Glomerular endothelial cell (primary cell): ENCODE data around the gene CACNA1E. TPM values are rescaled to one million over a fixed set of nuclear protein-coding genes. Genes with fewer than 3 reads are reported as not detected.

Experiments used
- DNase-seq: peaks from one replicate; pipeline ENCODE4 v3.0.0-alpha.2; 2011; ENCODE audit warnings: low read depth, low spot score; ENCODE audit errors: extremely low read depth
- total RNA-seq: library from RNA; depleted of rRNA; stranded (reverse); fragments of >200 nt; gene quantifications from 2 replicates; pipeline ENCODE4 v1.2.3, GENCODE V29; 2015

Gene CACNA1E
- total RNA-seq, 1 donor from 2014 or later: not detected

DNA sequence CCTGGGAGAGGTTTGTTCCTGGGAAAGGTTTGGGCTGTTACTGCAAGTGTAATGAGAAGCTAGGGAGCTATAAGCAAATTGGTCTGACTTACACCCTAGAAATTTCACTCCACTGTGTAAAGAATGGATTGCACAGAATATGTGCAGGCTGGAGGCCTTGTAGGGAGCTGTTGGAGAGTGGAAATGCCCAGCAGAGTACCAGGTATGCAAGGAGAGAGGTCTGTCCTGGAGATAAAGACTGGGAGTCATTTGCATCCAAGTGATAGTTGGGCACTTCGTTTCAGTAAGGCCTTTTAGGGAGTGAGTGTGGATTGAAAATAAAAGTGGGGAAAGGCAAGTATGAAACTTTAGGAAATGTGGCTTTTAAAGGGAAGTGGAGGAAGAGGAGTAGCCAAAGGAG is 75.8 kb downstream of the CACNA1E start:
- DNase-seq: no peak

DNA sequence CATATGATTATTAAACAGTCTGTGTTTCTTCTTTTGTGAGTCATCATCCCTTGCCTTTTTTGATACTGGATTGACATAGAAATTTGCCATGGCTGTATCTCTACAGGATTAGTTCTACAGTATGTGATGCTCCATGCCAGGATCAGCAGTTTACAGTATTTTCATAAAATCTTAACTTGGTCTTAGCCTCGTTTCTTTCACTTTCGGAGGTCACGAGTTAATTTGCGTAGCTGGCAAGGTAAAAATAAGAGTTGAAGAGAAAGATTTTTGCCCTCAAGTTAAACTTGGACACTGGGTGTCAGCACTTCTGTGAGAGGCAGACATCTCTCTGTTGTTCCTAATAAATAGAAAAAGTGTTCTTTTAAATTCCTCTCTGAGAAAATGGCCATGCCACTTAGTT is 79.1 kb downstream of the CACNA1E start:
- DNase-seq: no peak

DNA sequence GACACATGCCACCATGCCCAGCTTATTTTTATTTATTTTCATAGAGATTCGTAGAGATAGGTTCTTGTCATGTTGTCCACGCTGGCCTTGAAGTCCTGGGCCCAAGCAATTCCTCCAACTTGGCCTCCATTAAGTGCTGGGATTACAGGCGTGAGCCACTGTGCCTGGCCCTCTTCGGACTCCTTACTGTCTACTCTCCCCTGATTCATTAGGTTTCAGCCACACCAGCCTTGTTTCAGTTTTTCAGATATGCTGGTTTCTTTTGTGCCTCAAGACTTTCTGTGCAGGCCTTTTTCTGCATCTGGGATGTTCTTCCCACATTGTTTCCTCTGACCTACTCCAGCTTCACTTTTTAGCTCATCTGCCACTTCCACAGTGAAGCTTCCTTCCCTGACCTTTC is 85.4 kb downstream of the CACNA1E start:
- DNase-seq: no peak

DNA sequence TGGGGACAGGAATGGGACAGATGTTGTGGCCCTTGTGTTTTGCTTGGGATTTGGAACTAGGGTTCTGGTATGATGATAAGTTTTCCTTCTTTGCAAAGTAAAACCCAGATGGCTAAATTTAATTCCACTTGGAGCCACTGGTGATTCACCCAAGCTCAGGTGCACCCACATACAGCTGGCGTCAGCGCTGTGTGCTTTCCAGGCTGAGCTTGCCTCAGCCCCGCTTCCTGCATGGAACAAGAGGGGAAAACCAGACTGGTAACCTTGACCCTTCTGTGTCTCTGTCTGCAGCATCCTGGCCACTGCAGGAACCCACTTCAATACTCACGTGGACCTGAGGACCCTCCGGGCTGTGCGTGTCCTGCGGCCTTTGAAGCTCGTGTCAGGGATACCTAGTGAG is 94.2 kb downstream of the CACNA1E start:
- no peak for DNase-seq

DNA sequence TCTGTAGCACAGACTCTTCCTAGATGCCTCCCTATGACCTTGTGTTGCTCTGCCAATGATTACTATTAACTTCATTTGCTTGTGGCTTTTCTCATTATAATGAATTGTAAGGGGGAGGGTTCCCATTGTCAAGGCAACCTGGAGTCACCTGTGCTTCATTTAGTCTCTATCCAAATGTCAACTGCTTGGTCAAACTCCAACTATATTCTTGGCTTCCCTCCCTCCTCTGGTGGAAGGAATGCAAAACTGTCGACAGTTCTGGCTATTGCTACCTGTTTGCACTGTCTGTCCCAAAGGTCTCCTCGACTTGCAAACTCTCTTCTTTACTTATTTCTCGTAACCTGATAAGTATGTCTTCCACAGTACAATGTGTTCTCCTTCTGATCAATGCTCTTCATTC is 100.3 kb downstream of the CACNA1E start:
- no peak for DNase-seq

DNA sequence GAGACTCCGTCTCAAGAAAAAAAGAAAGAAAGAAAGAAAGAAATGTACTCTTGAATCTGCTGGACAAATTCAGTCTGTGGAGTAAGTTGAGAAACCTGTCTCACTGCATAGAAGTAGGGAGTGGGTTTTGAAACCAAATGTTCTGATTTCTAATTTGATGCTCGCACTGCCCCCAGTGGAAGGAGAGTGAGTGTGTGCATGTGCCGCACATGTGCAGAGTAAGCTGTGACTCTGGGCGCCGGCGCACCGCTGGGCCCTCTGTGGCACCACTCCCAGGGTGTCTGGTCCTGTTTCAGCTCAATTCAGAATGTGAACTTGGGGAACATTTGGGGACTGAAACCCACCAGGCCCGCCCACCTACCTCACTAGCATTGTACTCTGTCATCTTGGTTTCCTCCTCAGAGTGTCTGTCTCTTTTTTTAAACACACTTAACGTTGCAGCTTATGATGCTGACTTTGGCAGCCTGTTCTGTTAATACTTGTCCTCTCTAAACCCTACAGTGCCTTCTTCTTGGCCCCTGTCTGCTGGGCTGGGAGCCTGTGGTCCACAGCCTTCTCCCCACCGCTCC is 104.6 kb downstream of the CACNA1E start:
- DNase-seq: no peak

DNA sequence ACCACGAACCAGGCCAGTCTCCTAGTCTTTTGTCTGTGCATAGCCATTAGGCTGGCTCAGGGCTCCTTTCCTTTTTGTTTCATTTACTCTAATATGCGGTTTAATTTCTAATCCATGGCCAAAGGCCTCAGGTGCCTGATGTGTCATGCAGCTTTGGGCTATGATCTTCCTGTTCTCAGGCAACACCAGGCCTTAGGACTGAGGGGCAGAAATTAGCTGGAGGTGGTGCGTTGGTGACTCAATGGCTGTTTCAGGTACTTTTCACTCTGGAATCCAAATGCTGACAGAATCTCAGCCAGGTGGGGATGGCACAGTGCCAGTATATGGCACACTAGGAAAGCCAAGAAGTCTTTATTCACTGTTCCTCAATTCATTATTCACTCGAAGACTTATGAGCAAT is 105.3 kb downstream of the CACNA1E start:
- DNase-seq: no peak

DNA sequence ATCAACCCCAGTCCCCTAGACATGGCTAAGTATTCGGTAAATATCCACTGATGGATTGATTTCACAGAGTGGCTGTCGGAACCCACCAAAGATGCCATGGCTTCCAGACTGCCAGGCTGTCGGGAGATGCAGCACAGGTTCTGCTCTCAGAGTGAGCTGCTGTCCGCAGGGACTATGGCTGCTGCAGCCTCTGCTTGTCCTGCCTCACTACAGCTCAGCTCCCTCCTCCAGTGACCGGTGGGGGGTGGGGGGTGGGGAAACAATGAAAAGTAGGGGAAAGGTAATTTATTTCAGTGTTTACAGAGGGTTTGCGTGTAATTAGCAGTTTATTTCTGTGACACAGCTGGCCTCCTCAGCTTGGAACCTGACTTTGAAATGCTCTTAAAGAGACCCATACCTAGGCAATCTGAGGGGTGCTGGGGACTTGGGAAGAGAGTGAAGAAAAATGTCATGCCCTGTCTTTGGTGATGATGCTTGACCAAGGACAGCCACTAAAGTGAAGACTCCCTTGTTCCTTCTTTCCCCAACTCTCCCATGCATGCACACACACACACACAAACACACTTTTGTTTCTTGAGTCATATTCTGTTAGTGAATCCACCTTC is 109.0 kb downstream of the CACNA1E start:
- DNase-seq: no peak

DNA sequence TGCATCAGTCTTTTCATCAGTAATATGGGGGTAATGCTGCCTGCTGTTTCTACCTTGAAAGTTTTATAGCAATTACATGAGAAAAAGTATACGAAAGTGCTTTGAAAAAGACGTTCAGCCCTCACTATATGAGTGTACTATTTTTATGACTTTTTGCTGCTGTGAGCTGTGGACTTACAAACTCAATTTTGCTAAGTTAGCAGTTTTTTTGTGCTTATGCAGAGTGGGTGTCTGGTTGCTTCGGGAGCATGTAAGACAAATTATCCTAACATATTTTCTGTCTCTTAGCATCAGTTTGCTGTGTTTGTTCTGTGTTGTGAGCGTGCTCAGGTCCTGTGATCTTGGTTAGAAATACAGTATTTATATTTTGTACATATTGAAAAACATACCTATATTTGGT is 109.7 kb downstream of the CACNA1E start:
- no peak for DNase-seq

DNA sequence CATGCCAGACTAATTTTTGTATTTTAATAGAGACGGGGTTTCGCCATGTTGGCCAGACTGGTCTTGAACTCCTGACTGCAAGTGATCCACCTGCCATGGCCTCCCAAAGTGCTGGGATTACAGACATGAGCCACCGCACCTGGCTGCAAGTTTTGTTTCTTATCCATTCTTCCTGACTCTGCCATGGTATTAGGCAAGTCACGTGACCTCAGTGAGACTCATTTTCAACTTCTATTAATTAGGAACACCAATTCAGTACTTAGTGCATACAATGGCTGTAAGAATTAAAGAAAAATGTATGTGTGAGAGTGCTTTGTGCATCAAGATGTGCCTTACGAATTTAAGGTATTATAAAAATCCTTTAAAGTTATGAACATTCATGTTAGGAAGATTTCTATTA is 111.2 kb downstream of the CACNA1E start:
- no peak for DNase-seq

DNA sequence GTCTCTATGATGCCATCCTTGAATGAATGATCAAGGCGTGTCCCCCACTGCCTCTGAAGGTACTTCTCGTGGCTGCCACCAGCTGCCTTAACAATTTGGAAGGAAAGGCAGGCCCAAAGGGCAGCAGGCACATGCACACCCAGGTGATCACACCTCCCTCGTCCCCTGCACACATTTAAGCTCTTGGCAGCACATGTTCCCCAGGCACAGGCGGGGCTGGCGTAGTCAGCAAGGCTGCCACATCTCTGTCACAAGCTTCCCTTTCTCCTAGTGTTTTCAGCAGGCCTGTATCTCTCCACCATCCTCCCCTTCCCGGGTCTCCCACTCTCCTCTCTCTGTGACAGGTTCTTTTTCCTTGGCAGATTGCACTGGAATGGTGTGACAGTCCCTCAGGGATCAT is 111.9 kb downstream of the CACNA1E start:
- DNase-seq: no peak

DNA sequence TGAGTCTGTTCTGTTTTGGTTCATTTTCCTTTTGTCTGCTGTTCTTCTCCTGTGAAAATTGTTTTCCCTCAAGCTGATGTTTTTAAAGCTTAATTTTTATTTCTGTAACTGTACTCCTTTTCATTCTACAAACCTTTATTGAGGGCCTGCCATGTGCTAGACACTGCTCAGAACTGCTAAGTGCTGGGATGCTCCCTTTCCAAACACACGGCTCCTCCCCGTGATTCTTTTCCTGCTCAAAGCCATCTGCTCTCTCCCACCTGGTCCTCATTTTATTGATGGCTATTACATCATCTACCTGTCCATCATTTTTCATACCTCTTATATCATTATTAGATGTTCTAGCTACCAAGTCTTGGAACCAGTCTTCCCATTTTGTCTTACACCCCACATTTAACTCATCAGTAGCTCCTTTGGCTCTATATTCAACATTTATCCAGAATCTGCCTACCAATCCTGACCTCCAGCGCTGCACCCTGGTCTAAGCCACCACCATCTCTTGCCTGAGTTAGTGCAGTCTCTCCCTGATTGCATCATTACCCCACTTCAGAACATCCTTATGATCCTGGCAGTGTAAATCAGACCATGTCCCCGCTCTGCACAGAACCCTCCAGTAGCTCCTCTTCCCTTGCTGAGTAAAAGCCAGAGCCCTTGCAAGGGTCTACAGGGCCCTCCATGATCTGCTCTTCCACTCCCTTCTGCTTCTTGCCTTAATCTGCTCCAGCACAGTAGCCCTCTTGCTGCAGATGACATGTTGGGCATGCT is 118.1 kb downstream of the CACNA1E start:
- DNase-seq: no peak

DNA sequence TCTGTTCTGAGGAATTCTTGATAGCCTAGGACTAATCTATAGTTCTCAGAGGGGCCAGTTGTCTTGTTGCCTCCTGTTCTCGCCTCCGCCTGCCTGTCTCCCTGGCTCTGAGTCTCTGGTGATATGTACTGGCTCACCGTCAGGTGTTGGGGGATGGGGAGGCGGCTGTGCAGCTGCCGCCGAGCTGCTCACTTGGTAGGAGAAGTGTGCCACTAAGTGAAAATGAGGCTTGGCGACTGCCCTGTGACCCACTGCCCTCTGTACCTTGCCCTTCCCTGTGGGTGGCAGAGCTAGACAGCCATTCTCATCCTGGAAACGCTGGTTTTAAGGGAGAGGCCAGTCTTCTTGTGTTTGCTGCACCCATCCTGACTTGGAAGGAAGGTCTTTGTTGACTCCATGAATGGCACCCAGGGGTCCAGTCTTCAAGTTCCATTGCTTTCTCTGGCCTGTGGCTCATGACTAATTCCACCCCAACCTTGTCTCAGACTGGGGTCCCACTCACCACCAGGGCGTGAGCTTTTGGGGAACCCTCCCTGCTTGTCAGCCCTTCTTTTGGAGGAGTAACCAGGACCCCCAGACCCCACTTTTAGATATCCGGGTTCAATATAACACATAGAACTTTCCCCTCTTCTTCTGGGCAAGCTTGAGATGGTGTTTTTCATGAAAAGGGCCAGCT is 120.6 kb downstream of the CACNA1E start:
- no peak for DNase-seq

DNA sequence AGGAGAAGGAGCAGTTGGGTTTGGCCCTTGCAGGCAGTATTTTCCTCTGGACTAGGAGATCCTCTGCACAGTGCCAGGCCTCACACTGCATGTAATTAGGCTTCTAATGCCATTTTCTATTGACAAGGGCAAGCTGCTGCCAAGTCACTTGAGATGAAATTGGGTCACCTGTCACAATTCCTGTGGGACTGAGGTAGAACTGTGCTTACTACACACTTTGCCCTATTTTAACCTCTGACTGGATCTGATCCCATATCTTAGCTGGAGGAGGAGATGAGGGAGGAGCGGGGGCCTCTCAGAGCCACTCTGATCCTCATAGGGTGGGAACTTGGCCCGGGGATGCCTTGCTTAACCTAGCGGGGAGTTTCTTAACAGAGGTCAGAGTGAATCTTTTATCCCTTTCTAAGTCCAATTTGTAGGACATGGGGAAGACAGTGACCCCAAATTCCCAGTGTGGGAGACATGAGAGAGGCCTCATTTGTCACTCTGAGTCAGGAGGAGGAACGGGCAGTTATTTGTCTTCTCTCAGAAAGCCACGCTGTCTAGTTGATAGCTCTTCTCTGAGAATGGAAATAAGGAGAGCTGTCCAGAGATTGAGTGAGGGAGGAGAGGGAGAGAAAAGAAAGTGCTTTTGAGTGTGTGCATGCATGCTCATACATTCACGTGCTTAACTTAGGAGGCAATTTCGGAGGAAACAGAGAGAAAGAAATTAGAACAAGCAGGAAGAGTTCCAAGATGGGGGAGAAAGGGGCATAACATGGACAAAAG is 121.3 kb downstream of the CACNA1E start:
- DNase-seq: no peak

DNA sequence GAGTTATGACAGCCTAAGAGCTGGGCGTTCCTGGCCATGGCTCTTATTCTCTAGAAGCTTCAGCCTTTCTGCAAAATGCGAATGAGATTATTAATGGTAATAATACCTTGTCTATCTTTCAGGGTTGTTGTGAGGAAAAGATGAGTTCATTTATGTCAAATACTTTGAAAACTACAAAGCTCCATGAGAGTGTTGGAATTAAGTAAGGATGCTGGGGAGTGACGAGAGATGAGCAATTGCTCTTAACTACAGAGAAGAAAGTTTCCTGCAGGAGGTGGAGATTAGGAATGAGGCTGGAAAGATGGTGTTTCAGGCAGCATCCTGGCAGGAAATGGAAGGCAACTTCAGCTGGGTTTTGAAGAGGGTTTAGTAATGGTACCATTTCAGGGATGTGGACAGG is 124.2 kb downstream of the CACNA1E start:
- DNase-seq: no peak

DNA sequence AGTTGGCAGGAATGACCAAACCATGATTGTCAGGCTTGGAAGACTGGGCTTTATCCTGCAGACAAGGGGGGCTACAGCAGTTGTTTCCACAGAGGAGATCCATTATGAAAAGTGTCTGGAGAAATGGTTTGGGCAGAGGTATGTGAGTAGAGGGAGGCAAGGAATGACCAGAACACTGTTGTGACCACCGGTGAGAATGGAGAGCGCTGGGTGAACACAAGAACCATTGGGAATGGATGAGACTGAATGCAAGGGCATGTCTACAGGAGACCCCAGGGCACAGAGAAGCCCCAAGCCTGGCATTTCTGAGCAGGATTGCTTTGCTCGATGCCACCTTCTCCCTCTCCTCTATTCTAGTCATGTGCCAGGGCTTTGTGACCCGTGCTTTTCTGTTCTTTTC is 125.1 kb downstream of the CACNA1E start:
- no peak for DNase-seq

DNA sequence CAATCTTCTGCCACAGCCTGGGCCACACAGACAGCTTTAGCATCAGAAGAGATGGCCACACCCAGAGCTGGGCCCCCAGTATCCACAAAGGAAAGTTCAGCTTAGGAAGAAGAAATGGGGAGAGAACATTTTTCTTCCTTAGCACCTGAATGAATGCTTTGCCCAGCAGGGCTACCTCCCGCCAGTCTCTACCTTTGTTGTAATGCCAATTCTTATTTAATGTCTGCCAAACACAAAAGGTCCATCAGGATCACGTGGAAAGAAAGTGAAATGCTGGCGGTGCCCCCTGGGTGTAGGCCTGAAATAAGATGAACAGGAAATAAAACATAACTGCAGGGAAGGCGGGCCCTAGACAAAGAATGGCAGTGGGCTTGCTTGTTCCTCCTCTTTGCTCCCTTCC is 125.6 kb downstream of the CACNA1E start:
- DNase-seq: no peak

DNA sequence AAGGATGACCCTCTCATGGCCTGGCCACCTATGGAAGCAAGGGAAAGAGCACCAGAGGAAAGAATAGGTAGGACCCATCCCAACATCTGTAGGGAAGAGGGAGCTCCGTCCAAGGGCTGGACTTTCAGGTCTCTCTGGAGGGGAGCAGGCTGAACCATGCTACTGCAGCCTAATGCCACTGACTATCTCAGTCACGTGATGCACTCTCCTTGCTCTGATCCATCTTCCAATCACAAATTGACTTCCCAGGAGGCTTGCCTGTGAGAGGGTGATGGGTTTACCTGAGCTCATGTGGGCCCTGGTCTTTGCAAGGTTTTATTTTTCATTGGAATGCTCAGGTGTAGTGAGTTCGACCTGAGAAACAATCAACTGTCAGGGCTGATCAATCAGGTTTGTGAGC is 128.8 kb downstream of the CACNA1E start:
- no peak for DNase-seq

DNA sequence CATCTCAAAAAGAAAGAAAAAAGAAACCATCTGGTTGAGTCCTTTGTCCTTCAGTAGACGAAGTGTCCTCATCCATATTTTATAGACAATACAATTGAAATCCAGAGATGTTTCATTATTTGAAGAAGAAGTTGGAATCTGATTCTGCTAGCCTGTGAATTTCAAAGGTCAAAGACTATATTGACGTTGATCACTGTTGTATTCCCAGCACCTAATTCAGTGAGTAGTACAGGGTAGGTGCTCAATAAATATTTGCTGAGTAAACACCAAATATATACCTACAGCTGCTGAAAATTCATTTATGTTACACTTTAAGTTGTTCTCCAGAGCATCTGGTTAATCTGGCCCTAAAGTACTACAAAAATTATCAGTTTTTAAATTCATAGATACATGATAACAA is 135.2 kb downstream of the CACNA1E start:
- DNase-seq: no peak

DNA sequence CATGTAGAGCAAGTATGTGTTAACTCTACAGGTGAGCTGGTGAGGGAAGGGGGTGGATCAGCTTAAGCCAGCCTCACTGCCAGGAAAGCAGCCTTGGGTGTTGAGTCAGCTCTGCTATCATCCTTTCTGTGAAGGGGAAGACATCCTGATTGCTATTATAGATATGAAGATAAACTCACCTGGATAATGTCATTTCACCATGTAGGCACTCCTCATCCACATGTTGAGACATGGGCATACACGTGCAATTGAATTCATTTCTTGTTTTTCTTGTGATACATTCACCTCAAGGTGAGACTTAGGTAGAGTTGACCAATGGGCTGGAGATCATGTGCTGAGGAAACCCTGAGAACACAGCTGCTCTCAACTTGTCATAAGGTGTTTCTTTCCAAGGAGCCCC is 136.9 kb downstream of the CACNA1E start:
- no peak for DNase-seq

DNA sequence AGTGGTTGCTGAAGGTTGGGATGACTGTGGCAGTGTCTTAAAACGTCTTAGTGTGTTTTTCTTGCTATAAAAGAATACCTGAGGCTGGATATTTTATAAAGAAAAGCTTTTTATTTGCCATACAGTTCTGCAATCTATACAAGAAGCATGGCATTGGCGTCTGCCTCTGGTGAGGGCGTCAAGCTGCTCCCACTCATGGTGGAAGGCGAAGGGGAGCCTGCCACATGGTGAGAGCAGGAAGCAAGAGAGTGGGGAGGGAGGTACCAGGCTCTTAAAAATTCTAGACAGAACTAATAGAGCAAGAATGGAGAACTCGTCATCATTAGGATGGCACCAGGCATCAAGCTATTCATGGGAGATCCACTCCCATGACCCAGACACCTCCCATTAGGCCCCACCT is 140.5 kb downstream of the CACNA1E start:
- no peak for DNase-seq
